A375 (cell line): ENCODE measurements around the gene LRFN3. TPM values are rescaled to one million over a fixed set of nuclear protein-coding genes. Genes with fewer than 3 reads are reported as not detected.

Source experiments
- small RNA-seq: library from RNA; depleted of rRNA; stranded (forward); fragments of <200 nt; gene quantifications from one replicate; pipeline ENCODE3, GENCODE V24; 2014
- total RNA-seq: library from RNA; depleted of rRNA; stranded (reverse); fragments of >200 nt; shearing (Covaris generic); gene quantifications from 2 replicates; pipeline ENCODE4 v1.2.3, GENCODE V29; 2014; rRNA removed

The LRFN3 gene, protein sequence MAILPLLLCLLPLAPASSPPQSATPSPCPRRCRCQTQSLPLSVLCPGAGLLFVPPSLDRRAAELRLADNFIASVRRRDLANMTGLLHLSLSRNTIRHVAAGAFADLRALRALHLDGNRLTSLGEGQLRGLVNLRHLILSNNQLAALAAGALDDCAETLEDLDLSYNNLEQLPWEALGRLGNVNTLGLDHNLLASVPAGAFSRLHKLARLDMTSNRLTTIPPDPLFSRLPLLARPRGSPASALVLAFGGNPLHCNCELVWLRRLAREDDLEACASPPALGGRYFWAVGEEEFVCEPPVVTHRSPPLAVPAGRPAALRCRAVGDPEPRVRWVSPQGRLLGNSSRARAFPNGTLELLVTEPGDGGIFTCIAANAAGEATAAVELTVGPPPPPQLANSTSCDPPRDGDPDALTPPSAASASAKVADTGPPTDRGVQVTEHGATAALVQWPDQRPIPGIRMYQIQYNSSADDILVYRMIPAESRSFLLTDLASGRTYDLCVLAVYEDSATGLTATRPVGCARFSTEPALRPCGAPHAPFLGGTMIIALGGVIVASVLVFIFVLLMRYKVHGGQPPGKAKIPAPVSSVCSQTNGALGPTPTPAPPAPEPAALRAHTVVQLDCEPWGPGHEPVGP
- total RNA-seq: 2.1 TPM in 2 replicates

DNA sequence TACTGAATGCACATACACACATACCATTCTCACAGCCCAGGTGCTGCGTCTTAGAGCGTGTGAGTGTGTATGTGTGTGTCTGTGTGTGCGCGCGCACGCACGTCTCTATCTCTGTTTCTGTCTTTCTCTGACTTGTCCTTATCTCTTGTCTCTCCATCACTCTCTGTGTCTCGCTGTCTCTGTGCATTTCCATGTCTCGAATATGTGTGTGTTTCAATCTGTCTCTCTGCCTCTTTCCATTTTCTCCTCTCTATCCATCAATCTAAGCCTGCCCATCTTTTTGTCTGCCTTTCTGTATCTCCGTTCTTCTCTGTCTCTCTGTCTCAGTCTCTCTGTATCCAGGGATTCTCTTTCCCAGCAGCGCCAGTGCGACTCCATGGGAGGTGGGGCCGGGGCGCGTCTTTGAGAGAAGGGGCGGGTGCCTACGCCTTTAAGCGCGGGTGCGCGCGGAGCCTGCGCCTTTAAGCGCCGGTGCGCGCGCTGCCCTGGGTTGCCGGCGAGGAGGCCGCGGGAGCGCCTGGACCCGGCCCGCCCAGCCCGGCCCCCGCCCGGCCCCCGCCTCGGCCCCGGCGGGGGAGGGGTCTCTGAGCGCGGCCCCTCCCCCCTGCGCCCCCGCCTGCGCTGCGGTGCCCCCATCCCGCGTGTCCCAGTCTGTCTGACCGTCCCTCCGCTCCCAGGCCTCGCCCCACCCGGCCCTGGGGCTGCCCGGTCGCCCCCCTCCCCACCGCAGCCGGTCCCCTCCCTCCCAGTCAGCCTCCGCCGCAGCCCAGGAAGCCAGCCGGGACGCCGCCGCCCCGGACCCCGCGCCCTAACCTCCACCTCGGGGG, at the start of gene LRFN3:
Gene LRFN3 (plus strand): TSS at position 464 of the 827 bp plus-strand sequence. CDS start 3,052 bp downstream, outside the sequence.

DNA sequence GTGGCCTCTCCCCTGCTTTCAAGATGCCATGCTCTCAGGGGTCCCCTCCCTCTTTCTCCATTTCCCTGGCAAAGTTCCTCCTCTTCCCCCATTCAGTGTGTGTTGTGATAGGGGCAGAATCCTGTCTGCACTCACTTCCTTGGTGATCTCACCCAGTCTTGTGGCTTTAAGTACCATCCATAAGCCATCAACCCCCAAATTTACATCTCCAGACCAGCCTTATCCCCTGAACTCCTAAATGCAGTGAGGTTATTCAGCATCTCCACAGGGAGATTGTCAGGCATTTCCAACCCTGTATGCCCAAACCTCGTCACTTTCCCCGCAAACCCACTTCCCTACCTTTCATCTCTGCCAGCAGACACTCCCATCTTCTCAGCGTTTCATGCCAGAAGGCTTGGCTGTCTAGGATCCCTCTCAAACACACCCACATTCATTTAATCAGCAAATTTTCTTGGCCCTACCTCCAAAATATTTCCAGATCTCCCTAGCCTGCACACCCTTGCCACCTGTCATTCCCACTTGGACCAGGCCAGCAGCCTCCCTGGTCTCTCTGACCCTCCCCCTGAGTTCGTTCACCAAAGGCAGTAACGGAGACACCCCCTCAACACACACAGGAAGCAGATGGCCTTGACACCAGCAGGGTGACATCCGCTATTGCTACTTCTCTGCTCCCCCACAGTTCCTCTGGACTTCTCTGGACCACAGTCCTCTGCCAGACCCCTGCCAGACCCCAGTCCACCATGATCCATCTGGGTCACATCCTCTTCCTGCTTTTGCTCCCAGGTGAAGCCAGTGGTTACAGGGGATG, 34.1 kb upstream of the LRFN3 start, which contains the start of gene HCST:
Gene HCST (plus strand): TSS at position 676 of the 808 bp plus-strand sequence. CDS start 65 bp downstream, at position 741.

DNA sequence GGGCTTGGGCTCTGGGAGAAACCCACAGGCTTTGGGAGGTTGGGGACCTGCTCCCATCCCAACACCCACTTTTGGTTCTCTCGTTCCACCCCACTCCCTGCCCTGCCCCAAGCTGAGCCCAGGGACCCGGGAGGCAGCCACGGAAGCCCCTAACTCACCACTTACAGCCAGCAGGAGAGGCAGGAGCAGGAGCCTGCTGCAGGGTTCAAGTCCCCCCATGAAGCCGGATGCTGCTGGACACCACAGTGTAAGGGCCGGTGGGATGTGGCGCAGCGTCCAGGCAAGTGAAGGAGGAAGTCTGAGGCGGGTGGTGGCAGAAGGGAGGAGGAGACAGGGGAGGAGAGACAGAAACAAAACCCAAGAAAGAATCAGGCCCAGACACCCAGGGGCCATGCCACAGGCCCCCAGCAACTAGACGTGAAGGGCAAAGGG, 28.1 kb upstream of the LRFN3 start, which contains the start of gene TYROBP:
Gene TYROBP (minus strand): TSS at position 286 of the 432 bp plus-strand sequence. CDS start 67 bp downstream, at position 219.

Small RNA genes within 50 kb of the gene (small RNA-seq; reads per million reads assigned to genes)
- gene AF038458.1: not detected

Other genes with a start within 250 kb of the LRFN3 start
- not detected in 2 replicates for gene ZBTB32, start 231.8 kb upstream of the LRFN3 start, total RNA-seq
- gene KMT2B, start 218.4 kb upstream of the LRFN3 start, total RNA-seq: 14.4 and 20.0 TPM in 2 replicates
- gene IGFLR1, start 193.9 kb upstream of the LRFN3 start, total RNA-seq: 3.6 and 6.8 TPM in 2 replicates
- gene U2AF1L4, start 191.0 kb upstream of the LRFN3 start, total RNA-seq: 22.6 and 23.4 TPM in 2 replicates
- gene PSENEN, start 190.7 kb upstream of the LRFN3 start, total RNA-seq: 35.6 and 40.4 TPM in 2 replicates
- gene LIN37, start 187.8 kb upstream of the LRFN3 start, total RNA-seq: 7.4 and 12.7 TPM in 2 replicates
- gene HSPB6, start 179.3 kb upstream of the LRFN3 start, total RNA-seq: 0.40 TPM in 1 of 2 replicates, not detected in the other
- 9.5 and 10.8 TPM in 2 replicates for gene PROSER3, start 178.2 kb upstream of the LRFN3 start, total RNA-seq
- gene ARHGAP33, start 160.8 kb upstream of the LRFN3 start, total RNA-seq: 3.3 and 9.8 TPM in 2 replicates
- gene PRODH2, start 123.5 kb upstream of the LRFN3 start, total RNA-seq: not detected in 2 replicates
- gene NPHS1, start 83.9 kb upstream of the LRFN3 start, total RNA-seq: not detected in 2 replicates
- gene KIRREL2, start 79.5 kb upstream of the LRFN3 start, total RNA-seq: 0.08 TPM in 1 of 2 replicates, not detected in the other
- 5.3 and 7.0 TPM in 2 replicates for gene APLP1, start 67.8 kb upstream of the LRFN3 start, total RNA-seq
- 4.6 and 9.6 TPM in 2 replicates for gene NFKBID, start 35.8 kb upstream of the LRFN3 start, total RNA-seq
- gene HCST, start 33.8 kb upstream of the LRFN3 start, total RNA-seq: 1.2 TPM in 1 of 2 replicates, not detected in the other
- not detected in 2 replicates for gene TYROBP, start 28.1 kb upstream of the LRFN3 start, total RNA-seq
- gene SDHAF1, start 58.8 kb downstream of the LRFN3 start, total RNA-seq: 33.0 and 39.2 TPM in 2 replicates
- 0.19 TPM in 1 of 2 replicates, not detected in the other for gene SYNE4, start 72.4 kb downstream of the LRFN3 start, total RNA-seq
- 26.7 and 54.3 TPM in 2 replicates for gene ALKBH6, start 77.8 kb downstream of the LRFN3 start, total RNA-seq
- 4.0 and 5.8 TPM in 2 replicates for gene CLIP3, start 96.5 kb downstream of the LRFN3 start, total RNA-seq
- gene THAP8, start 117.9 kb downstream of the LRFN3 start, total RNA-seq: 3.1 and 3.2 TPM in 2 replicates
- 11.6 and 12.5 TPM in 2 replicates for gene WDR62, start 118.5 kb downstream of the LRFN3 start, total RNA-seq
- not detected in 2 replicates for gene OVOL3, start 174.8 kb downstream of the LRFN3 start, total RNA-seq
- gene POLR2I, start 178.5 kb downstream of the LRFN3 start, total RNA-seq: 181 and 195 TPM in 2 replicates
- gene TBCB, start 179.1 kb downstream of the LRFN3 start, total RNA-seq: 309 and 326 TPM in 2 replicates
- gene CAPNS1, start 203.7 kb downstream of the LRFN3 start, total RNA-seq: 358 and 397 TPM in 2 replicates
- gene COX7A1, start 216.1 kb downstream of the LRFN3 start, total RNA-seq: not detected in 2 replicates